ENCODE measurements around the gene FLOT1.
"Not testable (repeated sequence)": the region's sequence is repeated elsewhere in the genome, so short reads cannot be mapped to it uniquely, and the experiment has no call there.

The FLOT1 gene

DNA sequence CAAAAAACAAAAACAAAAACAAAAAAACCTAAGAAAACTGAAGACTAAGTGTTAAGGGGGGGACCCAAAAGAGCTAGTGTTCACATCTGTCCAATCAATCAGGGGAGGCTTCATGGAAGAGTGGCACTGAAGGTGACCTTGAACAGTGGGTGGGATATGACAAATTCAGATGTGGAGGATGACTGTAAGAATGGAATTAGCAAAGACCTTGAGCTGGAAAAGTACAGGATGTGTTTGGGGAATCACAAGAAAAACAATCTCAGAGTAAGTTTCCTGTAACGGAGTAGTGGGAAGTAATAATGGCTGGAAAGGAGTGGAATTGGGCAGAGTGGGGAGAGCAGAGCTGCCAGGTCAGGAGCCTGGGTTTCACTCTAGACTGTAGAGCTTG, 4.8 kb upstream of the FLOT1 start:
- DNase-seq (ENCODE audit: low spot score): no peak

DNA sequence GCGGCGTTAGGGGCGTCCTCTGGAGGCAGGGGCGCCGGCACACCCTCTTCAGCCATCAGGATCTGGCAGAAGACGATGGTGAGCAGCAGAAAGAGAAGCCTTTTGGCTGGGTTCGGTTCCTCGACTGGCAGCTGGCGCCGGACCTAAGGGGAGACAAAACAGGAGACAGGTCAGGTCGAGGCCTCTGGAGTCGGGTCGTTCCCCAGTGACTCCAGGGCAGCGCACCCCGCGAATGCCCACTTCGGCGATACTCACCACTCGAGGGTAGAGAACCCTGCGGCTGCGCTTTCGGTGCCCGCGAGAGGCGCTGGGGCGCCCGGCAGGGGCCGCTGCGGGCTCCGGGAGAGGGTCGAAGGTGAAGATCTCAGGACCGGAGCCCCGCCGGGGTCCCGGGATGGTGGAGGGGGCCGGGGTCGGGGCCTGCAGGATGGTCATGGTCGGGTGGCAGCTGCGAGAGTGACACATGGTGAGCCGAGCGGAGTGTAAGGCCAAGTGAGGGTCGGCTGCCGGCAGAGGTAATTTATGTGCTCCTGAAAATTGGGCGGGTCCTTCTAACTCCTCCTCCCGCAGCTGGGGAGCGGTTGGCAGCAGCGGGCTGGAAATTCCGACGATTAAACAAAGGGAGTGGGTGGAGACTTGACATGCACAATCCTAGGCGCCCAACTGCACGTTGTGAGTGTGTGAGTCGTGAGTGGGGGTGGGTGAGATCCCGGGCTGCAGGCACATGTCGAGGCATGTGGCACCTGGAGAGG, 1.7 kb upstream of the FLOT1 start, which contains the start of gene IER3:
IER3 (minus strand) TSS at position 494 of the 752 bp plus-strand sequence; CDS start at position 465, 29 bp downstream.
- DNase-seq (ENCODE audit: low spot score): peak; percentile 74

- peak; percentile 33 for DNase-seq (ENCODE audit: low spot score)
These were observed 889 bp upstream of the FLOT1 start for GRCh38 chr6:30743099-30744053.

DNA sequence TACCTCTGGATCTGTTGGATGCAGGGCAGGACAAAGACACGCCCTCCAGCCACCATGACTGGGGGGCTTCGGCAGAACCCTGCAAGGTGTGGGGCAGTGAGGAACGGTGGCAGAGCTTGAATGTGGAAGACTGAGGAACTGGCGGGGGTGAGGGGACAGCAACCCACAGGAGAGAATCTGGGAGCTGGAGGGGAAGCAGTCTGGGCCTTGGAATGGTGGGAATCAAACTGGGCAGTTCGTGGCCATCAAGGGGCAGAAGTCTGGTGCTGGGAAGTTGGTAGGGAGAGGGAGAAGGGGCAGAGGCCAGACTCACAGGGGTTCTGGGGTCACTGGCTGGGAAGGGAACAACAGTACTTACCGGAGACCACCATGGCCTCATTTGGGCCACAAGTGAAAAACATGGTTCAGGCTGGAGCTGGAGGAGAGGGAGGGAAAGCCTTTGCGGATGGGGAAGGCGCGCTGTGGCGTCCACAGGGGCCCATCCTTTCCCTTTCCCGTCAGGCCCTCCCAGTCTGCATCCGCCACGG, 635 bp downstream of the FLOT1 start:
- DNase-seq (ENCODE audit: low spot score): no peak

DNA sequence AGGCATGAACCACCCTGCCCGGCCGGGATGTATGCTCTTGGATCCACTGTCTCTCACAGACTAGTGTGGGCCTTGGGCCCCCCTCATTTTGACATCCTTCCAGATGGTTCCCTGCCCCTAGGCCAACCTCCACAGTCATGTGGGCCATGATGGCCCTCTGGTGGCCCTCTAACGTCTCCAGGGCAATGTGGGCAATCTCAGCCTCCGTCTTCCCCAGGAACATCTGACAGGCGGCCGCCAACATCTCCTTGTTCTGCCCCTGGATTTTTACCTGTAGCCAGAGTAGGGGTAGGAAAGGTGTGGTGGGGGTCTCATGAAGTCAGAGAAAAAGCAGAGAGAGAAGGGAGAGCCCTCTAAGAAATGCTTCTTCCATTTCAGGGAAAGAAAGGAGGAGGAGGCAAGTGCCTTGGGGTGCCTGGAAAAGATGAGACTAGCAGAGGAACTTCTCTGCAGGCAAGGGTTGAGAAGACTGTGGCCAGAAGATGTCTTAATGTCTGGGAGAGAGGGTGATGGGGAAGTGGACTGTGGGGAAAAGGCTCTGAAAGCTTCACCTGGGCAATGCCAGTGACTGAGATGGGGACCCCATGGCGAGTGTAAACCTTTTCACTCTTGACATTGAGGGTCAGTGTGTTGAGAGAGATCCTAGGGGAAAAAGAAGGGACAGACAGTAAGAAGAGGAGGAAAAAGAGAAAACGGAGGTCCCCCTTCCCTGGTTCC, 1.3 kb downstream of the FLOT1 start:
- no peak for DNase-seq (ENCODE audit: low spot score)

DNA sequence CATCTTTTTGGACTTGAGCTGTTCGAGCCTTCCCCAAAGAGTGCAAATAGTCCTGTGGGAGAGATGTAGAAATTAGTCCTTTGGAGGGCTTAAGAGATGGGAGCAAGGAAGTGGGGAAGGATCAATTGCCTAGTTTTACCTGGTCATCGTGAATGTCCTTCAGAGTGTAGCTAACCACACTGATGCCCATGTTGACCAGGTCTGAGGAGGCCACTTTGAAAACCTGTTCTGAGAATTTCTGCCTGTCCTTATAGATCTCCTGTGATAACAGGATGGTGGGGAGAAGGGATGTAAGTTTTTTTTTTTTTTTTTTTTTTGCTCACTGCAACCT, 2.0 kb downstream of the FLOT1 start:
- DNase-seq (ENCODE audit: low spot score): no peak

GRCh38 chr6:30738532-30738931, 4.0 kb downstream of the FLOT1 start:
- DNase-seq (ENCODE audit: low spot score): no peak

GRCh38 chr6:30735668-30736314, 6.7 kb downstream of the FLOT1 start:
- no peak for DNase-seq (ENCODE audit: low spot score)

DNA sequence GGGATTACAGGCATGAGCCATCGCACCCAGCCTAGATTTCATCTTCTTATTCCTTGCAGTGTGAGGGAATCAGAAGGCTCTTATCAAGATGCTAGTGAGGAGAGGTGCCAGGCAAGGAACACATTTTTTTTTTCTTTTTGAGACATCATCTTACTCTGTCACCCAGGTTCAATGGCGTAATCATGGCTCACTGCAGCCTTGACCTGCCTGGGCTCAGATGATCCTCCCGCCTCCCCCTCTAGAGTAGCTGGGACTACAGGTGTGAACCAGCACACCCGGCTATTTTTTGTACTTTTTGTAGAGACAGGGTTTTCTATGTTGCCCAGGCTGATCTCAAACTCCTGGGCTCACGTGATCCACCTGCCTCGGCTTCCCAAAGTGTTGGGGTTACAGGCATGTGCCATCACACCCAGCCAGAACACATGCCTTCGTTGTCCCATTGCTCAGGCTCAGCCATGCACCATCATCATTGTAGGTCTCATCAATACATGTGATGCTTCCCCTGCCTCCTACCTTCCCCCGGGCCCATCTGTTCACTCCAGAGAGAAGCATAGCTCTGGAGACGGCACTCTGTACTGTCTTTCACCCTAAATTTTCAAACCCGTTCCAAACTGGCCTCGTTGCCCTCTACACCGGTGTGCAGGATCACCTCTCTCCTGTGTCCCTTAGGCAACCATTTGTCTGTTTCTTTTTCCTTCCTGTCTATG, 10.1 kb downstream of the FLOT1 start:
- no peak for DNase-seq (ENCODE audit: low spot score)

DNA sequence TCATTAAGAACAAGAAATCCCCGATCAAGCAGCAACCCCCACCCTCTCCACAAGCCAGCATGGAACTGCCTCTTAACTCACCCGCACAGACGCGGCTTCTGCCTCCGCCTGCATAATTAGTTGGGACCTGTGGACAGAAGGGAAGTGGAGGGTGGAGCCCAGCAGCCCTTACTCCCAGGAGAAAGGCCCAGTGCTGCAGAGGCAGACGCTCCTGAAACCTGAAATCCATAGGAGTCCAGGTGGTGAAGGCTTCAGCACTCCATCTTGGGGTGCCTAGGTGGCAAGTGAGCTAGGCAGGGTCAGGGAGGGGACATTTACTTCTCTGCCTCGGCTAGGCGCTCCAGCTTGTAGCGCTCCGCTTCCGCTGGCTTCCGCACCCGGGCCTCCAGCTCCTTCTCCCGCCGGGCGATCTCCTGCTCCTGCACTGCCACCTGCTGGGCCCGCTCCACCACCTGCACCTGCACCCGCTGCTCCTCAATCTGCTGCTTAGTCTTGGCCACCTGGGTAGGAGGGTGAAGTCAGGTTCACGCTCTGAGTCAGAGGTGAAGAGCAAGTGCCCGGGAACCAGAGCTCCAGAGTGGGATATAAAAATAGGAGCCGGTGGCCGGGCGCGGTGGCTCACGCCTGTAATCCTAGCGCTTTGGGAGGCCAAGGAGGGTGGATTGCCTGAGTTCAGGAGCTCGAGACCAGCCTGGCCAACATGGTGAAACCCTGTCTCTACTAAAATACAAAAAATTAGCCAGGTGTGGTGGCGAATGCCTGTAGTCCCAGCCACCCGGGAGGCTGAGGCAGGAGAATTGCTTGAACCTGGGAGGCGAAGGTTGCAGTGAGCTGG, 11.7 kb downstream of the FLOT1 start:
- DNase-seq (ENCODE audit: low spot score): peak; percentile 68

GRCh38 chr6:30727920-30728553, 14.4 kb downstream of the FLOT1 start:
- no peak for DNase-seq (ENCODE audit: low spot score)

DNA sequence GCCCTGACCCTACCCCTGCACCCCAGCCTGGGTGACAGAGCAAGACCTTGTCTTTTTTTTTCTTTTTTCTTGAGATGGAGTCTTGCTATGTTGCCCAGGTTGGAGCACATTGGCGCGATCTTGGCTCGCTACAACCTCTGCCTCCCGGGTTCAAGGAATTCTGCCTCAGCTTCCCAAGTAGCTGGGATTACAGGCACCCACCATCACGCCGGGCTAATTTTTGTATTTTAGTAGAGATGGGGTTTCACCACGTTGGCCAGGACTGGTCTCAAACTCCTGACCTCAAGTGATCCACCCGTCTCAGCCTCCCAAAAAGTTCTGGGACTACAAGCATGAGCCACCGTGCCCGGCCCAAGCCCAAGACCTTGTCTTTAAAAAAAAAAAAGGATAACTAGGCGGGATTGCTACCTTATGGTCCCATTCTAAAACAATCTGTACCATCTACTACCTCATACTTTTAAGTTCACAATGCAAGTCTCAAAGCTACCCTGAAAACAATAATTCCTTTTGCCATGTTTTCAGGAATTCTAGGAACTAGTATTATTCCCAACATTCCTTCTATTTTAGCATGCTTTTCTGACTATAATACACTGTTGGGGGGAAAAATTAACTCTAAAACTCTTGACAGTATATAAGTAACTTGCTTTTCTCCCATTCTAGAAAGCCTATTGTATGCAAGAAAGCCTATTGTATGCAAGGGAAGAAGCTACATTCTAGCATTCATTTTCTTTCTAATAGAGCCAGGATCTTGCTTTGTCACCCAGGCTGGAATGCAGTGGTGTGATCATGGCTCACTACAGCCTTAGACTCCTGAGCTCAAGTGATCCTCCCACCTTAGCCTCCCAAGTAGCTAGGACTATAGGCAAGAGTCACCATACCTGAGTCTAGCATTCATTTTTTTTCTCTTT, 15.7 kb downstream of the FLOT1 start:
- no peak for DNase-seq (ENCODE audit: low spot score)

DNA sequence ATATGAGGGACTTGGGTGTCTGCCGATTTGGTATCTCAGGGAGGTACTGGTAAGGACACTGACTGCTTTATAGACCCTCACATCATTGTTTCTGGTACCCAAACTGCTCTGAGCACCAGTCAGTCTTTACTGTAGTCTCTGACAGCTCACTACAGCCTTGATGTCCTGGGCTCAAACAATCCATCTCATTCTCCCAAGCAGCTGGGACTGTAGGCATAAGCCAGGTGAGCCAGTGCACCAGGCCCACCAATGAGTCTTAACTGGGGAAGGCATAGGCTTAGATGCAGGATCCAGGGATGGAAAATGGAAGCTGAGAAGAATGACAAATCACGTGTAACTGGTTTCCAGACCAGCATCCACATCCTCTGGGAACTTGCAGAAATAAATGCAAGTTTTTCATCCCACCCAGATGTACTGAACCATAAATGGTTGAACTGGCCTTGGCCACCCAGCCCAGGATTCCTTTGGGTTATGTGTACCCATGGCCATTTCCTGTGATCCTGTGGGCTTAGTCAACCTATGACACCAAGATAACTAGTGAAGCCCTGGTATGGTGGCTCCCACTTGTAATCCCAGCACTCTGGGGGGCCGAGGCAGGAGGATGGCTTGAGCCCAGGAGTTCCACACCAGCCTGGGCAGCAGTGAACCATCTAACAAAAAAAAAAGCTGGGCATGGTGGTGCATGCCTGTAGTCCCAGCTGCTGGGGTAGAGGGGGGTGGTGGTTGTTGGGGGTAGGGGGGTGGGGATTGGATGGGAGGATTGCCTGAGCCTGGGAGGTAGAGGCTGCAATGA, 16.6 kb downstream of the FLOT1 start:
- no peak for DNase-seq (ENCODE audit: low spot score)

- no peak for DNase-seq (ENCODE audit: low spot score)
These were observed 17.4 kb downstream of the FLOT1 start for GRCh38 chr6:30724906-30725667.

DNA sequence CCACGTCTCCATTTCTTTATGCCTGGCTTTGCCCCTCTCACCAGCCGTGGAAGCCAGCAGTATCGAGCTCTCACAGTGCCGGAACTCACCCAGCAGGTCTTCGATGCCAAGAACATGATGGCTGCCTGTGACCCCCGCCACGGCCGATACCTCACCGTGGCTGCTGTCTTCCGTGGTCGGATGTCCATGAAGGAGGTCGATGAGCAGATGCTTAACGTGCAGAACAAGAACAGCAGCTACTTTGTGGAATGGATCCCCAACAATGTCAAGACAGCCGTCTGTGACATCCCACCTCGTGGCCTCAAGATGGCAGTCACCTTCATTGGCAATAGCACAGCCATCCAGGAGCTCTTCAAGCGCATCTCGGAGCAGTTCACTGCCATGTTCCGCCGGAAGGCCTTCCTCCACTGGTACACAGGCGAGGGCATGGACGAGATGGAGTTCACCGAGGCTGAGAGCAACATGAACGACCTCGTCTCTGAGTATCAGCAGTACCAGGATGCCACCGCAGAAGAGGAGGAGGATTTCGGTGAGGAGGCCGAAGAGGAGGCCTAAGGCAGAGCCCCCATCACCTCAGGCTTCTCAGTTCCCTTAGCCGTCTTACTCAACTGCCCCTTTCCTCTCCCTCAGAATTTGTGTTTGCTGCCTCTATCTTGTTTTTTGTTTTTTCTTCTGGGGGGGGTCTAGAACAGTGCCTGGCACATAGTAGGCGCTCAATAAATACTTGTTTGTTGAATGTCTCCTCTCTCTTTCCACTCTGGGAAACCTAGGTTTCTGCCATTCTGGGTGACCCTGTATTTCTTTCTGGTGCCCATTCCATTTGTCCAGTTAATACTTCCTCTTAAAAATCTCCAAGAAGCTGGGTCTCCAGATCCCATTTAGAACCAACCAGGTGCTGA, 18.4 kb downstream of the FLOT1 start:
- DNase-seq (ENCODE audit: low spot score): not testable (repeated sequence)
